GM18868 (cell line): Measurements from ENCODE around the gene ZIC1.

Experiments
- ATAC-seq: cut with Tn5 transposase; IDR thresholded peaks from one replicate; pipeline ENCODE4 v1.9.1; 2021; ENCODE audit warnings: mild to moderate bottlenecking, moderate library complexity; ENCODE audit not compliant: unreplicated experiment

Gene ZIC1

GRCh38 chr3:147408188-147409100 is 721 bp upstream of the ZIC1 start:
- ATAC-seq = no peak

- no peak for ATAC-seq
Measured at GRCh38 chr3:147410116-147410525, 956 bp downstream of the ZIC1 start.

GRCh38 chr3:147410526-147411237 is 1.5 kb downstream of the ZIC1 start:
- no peak for ATAC-seq

- no peak for ATAC-seq
Measured at GRCh38 chr3:147411238-147411814, 2.2 kb downstream of the ZIC1 start.

GRCh38 chr3:147411815-147412241 is 2.7 kb downstream of the ZIC1 start:
- ATAC-seq = no peak

- no peak for ATAC-seq
Measured at GRCh38 chr3:147412261-147412916, 3.2 kb downstream of the ZIC1 start.

- ATAC-seq = no peak
Measured at GRCh38 chr3:147412917-147413685, 3.9 kb downstream of the ZIC1 start.

- ATAC-seq = no peak
Measured at GRCh38 chr3:147413686-147414389, 4.7 kb downstream of the ZIC1 start.

- ATAC-seq = no peak
Measured at GRCh38 chr3:147414390-147415138, 5.4 kb downstream of the ZIC1 start.

GRCh38 chr3:147415286-147415685 is 6.1 kb downstream of the ZIC1 start:
- no peak for ATAC-seq

- ATAC-seq = no peak
Measured at GRCh38 chr3:147415874-147416273, 6.7 kb downstream of the ZIC1 start.

- ATAC-seq = no peak
Measured at GRCh38 chr3:147416931-147417330, 7.8 kb downstream of the ZIC1 start.

GRCh38 chr3:147417551-147418295 is 8.6 kb downstream of the ZIC1 start:
- ATAC-seq = no peak

GRCh38 chr3:147418371-147418781 is 9.2 kb downstream of the ZIC1 start:
- ATAC-seq = no peak

GRCh38 chr3:147418808-147419701 is 9.9 kb downstream of the ZIC1 start:
- ATAC-seq = no peak

- no peak for ATAC-seq
Measured at GRCh38 chr3:147419781-147420224, 10.6 kb downstream of the ZIC1 start.
